Fibroblast of villous mesenchyme (primary cell): Measurements from ENCODE around the gene CDH23. TPM values are rescaled to one million over a fixed set of nuclear protein-coding genes. Genes with fewer than 3 reads are reported as not detected.

Experiments
- DNase-seq: peaks from one replicate; pipeline ENCODE4 v3.0.0-alpha.2; 2010; ENCODE audit warnings: low read depth
- H3K4me3 ChIP-seq: 2 replicates; pipeline ENCODE4 v1.5.1; 2011; ENCODE audit warnings: low read depth, mild to moderate bottlenecking, low read length
- total RNA-seq: library from RNA; depleted of rRNA; stranded (reverse); fragments of >200 nt; gene quantifications from 2 replicates; pipeline ENCODE4 v1.2.3, GENCODE V29; 2012
- TF ChIP-seq, protein P1 (sequence below): IDR thresholded peaks from 2 replicates; pipeline ENCODE4 v1.5.1; 2012; ENCODE audit warnings: low read depth, mild to moderate bottlenecking, low read length; ENCODE audit not compliant: insufficient read depth

Gene CDH23
- total RNA-seq, 1 donor, result under 0.01 TPM

GRCh38 chr10:71828702-71829101 lies 432.0 kb downstream of the CDH23 start:
- TF ChIP-seq, protein P1, sequence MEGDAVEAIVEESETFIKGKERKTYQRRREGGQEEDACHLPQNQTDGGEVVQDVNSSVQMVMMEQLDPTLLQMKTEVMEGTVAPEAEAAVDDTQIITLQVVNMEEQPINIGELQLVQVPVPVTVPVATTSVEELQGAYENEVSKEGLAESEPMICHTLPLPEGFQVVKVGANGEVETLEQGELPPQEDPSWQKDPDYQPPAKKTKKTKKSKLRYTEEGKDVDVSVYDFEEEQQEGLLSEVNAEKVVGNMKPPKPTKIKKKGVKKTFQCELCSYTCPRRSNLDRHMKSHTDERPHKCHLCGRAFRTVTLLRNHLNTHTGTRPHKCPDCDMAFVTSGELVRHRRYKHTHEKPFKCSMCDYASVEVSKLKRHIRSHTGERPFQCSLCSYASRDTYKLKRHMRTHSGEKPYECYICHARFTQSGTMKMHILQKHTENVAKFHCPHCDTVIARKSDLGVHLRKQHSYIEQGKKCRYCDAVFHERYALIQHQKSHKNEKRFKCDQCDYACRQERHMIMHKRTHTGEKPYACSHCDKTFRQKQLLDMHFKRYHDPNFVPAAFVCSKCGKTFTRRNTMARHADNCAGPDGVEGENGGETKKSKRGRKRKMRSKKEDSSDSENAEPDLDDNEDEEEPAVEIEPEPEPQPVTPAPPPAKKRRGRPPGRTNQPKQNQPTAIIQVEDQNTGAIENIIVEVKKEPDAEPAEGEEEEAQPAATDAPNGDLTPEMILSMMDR, result no peak
- DNase-seq, result no peak

GRCh38 chr10:71829171-71829570 lies 432.5 kb downstream of the CDH23 start:
- TF ChIP-seq, protein P1, result no peak
- no peak overlapping the region for H3K4me3 ChIP-seq
- DNase-seq, result peak; percentile 36

More at GRCh38 chr10:71828702-71829101, 432.0 kb downstream of the CDH23 start:
- H3K4me3 ChIP-seq, result no peak overlapping the region

DNA sequence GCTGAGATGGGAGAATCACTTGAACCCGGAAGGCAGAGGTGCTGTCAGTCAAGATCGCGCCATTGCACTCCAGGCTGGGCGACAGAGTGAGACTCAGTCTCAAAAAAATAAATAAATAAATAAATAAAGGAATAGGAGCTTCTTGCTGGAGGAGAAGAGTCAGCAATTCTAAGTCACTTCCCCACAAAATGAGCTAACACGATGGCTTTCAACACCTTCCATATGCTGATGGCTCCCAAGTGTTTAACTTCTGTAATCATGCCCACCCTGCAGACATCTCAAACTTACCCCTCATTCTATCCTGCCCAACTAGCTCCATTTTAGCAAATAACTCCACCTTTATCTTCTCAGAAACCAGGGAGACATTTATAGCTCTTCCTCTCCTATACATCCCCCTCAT lies 433.2 kb downstream of the CDH23 start:
- TF ChIP-seq, protein P1, result no peak
- H3K4me3 ChIP-seq, result no peak overlapping the region
- no peak for DNase-seq

GRCh38 chr10:71830726-71831125 lies 434.0 kb downstream of the CDH23 start:
- H3K4me3 ChIP-seq, result no peak overlapping the region
- TF ChIP-seq, protein P1, result no peak
- DNase-seq, result no peak

GRCh38 chr10:71831646-71832552 lies 435.2 kb downstream of the CDH23 start:
- no peak for DNase-seq
- no peak overlapping the region for H3K4me3 ChIP-seq
- TF ChIP-seq, protein P1, result no peak

DNA sequence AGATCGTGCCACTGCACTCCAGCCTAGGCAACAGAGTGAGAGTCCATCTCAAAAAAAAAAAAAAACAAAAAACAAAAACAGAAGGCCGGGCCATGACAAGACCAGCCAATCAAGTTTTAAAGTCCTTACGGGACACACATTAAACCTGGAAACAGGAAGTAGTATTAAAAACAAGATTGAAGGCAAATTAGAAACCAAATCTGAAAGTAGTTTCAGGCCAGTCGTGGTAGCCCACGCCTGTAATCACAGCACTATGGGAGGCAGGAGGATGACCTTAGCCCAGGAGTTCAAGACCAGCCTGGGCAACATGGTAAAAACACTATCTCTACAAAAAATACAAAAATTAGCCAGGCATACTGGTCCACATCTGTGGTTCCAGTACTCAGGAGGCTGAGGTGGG lies 436.2 kb downstream of the CDH23 start:
- TF ChIP-seq, protein P1, result no peak
- H3K4me3 ChIP-seq, result no peak overlapping the region
- no peak for DNase-seq
